22Rv1 (cell line): ENCODE data around the gene NAA80.

Experiments
- ZFX ChIP-seq: fragments of 450-650 bp; IDR thresholded peaks from 2 replicates; pipeline ENCODE4 v1.6.1; 2017; ENCODE audit warnings: antibody characterized with exemption, borderline replicate concordance
- TF ChIP-seq, protein P1 (sequence below): fragments of 450-650 bp; IDR thresholded peaks from 2 replicates; pipeline ENCODE4 v1.5.1; 2017; ENCODE audit warnings: mild to moderate bottlenecking

DNA sequence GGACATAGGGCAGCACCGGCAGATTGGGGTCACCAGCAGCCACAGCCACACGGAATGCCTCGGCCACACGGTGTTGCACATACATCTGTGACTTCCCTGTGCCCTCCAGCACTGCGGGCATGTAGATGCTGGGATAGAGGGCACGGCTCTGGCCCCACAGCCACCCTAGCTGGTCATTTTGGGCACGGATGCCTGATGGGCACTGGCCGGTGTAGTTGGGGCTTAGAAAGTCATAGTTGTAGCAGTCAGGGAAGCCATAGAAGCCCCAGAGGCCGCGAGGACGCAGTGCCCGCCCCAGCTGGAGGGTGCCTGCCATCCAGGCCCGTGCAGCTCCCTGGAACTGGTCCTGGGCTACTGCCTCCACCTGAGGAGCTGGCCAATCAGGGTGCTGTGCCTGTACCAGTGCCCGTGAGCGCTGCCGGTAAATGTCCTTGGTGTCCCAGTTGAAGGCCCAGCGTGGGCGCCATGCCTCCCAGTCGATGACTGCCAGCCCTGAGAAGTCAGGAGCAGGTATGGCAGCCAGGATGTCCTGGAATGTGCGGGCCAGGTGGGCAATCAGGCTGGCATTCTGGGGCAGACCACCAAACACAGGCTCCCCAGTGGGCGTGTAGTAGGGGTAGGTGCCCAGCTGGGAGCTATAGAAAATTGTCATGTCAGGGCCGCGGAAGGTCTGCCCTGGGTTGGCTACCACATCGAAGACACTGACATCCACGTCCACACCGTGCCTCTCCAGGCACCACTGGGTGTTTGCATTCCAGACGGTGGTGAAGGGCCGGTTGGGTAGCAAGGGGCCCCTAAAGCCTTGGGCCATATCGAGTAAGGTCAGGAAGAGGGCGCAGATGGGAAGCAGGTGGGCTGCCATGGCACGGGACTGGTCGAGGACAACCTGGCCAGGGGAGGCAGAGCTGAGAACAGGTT is 3.1 kb upstream of the NAA80 start:
- TF ChIP-seq, protein P1, sequence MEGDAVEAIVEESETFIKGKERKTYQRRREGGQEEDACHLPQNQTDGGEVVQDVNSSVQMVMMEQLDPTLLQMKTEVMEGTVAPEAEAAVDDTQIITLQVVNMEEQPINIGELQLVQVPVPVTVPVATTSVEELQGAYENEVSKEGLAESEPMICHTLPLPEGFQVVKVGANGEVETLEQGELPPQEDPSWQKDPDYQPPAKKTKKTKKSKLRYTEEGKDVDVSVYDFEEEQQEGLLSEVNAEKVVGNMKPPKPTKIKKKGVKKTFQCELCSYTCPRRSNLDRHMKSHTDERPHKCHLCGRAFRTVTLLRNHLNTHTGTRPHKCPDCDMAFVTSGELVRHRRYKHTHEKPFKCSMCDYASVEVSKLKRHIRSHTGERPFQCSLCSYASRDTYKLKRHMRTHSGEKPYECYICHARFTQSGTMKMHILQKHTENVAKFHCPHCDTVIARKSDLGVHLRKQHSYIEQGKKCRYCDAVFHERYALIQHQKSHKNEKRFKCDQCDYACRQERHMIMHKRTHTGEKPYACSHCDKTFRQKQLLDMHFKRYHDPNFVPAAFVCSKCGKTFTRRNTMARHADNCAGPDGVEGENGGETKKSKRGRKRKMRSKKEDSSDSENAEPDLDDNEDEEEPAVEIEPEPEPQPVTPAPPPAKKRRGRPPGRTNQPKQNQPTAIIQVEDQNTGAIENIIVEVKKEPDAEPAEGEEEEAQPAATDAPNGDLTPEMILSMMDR: no peak
- no peak for TF ChIP-seq ZFX
